GM18508 (cell line): ENCODE measurements around the gene LIPG.

Experiments
- ATAC-seq: cut with Tn5 transposase; IDR thresholded peaks from one replicate; pipeline ENCODE4 v1.9.1; 2021; ENCODE audit warnings: moderate number of reproducible peaks; ENCODE audit not compliant: insufficient read depth, unreplicated experiment

Gene LIPG

DNA sequence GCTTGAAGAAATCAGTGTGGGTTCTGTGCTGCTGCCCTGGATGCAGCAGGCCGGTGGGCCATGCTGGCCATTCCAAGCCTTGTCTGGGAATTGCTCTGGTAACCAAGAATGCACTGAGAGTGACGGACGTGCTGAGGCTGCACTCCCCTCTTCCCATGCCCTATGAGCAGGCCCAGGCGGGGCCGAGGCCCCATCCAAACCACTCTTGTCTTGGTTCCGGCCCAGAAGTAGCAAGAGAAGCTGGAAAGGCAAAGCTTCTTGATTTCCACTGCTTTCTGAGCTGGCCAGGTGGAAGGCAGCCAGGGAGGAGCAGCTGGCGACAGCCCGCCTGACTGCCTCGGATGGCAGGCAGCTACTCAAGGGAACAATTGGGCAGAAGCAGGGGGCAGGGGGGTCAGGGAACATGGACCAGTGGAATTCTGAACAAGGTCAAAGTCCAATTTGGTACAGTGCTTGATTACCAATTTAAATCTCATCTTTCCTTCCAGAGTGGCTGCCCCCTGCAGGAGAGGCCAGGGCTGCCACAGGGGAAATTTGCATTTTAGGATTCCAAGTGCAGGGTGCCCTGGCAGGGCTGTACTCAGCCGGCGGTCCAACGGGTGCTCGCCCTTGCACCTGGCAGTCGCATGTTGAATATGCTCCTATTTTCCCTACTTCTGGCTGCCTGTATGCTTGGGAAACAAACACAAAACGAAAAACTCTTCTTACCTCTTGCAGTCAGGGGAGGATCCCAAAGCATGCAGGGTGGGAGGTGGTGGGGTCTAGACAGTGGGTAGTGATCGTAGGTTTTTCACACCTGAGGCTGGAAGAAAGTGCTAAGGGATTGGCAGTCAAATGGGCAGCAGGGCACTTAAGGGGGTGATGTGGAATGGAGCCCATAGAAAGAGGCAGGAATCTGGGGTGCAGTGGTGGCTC lies 67.3 kb downstream of the LIPG start:
- no peak for ATAC-seq

DNA sequence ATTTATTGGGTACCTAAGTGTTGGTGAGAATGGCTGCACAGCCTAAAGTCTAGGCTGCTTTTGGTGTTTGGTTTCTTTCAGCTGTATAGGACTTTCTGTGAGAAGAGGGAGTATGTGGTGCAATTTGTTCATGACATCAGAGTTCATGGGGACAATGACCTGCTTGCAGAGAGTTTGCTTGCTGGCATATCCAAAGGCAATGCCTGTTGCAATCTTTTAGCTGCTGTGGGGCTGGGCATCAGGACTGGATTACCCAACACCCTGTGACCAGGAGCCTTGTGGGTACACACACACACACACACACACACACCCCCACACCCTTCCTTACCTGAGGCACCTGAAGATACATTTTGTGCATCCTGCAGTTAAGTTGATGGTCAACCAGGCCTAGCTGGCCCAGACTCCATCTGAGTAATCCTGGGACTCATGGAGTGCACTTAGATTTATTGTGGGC lies 68.4 kb downstream of the LIPG start:
- ATAC-seq = no peak

DNA sequence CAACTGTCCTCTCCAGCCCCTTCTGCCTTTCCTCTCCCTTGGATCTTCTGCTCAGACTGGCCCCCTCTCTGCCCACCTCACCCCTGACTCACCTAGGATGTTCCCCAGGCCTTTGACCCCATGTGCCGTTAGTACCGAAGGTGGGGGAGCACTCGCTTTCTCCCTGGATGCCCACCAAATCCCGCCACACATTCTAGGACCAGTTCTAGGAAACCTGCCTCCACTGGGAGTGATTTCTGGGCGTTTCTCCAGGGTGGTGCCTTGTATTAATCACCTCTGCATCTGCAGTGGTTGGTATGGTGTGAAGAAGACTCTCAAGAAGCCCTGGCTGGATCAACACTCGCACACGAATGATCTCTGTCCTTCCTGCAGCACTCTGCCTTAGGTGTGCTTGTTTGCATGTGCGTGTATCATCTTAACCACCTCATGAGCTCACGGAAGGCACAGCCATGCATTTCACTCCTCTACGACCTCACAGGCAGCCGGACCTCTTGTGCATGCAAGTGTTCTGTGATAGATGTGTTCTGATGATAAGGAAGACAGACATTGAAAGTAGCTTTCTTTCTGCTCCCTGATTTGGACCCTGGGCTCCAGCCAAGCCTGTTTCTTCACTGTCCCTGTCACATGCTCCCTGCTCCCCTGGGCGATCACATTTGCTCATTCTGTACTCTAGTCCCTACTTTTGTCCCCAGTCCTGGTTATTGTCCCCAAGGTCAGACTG lies 69.4 kb downstream of the LIPG start:
- ATAC-seq = no peak

DNA sequence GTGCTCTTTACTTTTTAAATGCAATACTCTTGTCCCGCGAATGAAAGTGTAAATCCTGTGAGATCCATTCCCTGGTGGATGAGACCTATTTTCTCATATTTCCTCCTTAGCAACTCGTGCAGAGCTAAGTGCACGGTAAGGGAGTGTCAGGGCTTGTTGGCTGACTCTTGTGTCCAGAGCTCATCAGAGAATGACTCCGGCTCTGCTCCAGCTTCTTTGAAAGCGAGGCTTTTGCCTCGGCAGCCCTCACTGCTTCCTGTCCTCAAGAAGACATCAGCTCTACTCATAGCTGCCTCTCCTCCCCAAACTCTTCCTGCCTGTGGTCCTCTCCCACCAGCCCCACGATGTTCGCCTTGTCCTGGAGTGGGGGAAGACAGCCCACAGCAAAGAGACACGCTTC lies 70.7 kb downstream of the LIPG start:
- no peak for ATAC-seq

DNA sequence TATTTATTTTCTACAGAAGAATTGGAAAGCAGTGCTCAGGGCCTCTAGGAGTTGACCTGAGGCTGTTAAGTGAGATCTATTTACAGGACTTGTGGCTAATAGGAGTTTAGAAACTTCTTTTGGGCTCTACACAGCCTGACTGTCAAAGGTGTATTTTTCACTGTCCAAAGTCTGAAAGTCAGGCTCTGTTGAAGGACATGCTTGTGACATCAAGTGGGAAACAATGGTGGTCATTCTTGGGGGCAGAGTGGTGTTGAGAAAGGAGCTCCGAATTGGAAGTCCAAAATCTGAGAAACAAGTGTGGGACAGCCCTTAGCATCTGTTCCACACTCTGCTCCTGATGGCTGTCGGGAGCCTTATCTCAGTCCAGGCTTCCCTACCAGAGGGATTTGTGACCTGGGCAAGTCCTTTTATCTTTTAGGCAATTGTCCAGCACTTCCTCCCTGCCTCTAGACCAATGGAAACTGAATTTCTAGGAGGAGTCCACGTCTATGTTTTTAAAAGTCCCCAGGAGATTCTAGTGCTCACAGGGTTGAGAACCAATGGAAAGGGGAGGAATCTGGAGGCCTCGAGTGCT lies 76.4 kb downstream of the LIPG start:
- no peak for ATAC-seq

DNA sequence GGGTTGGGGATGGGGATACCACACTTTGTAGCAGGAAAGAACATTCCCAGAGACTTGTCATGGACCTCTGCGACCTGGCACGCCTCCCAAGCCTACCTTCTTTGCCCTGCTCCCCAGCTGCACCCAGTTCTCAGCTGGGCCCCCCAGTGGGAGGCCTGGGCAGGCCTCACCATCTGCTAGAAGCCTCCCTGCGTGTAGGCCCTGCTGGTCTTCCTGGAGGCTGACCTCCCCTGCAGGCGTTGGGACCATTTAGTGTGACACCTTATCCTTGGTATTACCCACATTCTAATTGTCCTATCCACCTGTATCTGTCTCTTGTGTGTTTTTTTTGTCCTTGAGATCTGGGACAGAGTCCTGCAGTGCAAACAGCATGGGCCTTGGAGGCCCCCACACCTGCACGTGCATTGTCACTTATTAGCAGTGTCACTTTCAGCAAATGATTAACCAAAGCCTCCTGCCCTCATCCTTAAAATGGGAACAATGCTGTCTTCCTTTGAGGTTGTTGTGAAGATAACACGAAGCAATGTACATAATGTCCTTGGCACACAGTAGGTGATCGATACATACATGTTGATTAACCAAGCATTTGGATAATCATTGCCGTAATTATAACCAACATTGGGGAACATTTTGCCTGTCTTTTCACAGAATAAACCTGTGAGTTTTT lies 77.2 kb downstream of the LIPG start:
- no peak for ATAC-seq

DNA sequence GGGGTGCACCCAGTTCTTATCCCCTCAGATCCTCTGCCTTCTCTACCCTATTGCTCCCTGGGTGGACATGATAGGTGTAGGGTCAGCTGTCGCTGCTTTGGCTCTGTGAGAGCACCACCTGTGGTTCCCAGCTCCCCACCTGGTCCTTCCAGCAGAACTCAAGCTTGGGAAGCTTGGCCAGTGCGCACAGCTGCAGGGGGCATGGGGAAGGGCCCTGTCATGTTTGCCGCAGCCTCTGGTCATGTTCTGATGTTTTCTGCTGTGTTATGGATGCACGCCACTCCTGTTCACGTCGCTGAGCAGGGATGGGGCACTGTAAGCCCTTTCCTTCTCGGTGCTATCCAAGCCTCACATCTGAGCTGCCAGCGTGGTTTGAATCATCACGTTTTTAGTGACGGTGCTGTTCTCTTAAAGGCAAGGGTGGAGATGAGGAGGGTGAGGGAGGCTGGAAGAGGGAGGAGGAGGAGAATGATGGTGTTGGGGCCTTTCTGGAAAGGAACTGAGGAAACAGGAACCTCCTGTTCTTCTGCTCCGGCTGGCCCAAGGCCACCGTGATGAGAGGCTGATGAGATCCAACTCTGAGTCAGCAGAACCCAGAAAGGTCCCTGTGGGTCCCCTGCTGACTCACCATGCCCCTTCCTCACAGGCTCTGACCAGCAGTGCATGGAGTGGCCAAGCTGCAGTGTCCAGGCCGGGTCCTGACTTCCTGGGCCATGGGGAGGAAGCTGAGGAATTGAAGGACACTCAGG lies 78.0 kb downstream of the LIPG start:
- no peak for ATAC-seq

DNA sequence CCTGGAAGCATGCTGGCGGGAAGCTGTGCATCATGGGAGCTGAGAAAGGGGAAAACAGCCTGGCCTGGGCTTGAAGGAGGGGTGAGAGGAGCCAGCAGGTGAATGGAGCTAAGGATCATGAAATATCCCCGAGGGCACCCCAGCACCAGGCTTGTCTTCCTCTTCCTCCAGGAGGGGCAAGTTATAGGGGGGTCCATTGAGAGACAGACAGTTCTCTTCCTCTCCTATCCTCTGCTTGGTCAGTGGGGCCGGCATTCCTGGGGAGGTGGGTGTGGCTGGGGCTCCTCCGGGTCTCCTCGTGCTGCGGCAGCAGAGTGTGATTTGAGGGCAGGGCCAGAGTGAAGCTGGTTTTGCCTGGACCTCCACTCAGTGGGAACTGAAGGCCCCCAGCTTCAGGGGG lies 78.9 kb downstream of the LIPG start:
- ATAC-seq = no peak

DNA sequence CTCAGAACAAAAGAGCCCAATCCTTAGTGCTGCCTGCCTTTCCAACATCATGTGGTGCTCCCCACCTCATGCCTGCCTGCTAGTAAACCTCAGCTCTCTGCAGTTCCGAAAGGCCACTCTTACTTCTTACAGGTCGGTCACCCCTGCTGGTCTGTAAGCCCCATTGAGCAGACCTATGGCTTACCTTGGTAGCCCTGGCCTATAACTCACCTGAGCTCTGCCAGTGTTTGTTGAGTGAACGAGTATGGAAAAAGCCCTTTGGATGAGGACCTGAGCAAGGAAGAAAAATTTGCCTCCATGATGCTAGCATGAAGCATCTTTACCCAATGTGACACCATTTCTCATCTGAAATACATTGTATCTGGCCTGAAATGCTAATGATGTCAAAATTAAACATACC lies 83.3 kb downstream of the LIPG start:
- ATAC-seq = no peak

DNA sequence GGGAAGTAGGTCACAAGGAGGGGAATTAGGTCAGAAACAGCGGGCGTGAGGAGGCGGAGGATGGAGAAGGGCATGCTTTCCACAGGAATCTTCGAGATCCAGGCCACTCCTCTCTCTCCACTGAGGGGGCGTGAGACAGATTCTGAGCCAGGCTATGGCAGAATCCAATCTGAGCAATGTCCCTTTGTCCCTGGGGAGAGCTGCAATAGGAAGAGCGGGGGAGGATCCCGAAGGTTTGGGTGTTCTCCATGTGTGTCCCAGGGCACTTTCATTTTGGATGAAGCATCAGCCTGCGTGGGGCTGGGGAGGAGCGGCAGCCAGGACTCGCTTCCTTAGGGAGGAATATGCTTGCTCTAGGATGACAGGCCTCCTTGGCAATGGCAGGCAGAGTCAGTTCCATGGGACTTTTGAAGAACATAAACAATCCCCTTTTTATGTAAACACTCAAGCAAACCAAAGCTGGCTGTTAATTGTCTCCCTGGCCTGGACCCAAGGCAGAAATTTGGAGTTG lies 84.0 kb downstream of the LIPG start:
- ATAC-seq = no peak

DNA sequence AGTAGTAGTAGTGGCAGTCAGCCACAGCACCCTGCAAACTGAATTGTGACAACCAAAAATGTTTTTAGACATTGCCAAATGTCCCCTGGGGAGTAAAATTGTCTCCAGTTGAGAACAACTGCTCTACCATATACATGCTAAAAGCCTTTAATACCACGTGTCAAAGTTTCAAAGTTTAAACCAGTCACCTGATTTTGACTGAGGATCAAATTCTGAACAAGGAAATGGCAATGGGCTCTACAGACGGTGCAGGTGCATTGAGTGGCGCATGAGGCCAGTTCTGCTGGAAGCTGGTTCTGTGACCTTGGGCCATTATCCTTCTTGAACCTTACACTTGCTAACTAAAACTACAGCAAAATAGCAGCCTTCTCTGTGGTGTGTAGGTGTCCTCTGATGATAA lies 85.0 kb downstream of the LIPG start:
- no peak for ATAC-seq

DNA sequence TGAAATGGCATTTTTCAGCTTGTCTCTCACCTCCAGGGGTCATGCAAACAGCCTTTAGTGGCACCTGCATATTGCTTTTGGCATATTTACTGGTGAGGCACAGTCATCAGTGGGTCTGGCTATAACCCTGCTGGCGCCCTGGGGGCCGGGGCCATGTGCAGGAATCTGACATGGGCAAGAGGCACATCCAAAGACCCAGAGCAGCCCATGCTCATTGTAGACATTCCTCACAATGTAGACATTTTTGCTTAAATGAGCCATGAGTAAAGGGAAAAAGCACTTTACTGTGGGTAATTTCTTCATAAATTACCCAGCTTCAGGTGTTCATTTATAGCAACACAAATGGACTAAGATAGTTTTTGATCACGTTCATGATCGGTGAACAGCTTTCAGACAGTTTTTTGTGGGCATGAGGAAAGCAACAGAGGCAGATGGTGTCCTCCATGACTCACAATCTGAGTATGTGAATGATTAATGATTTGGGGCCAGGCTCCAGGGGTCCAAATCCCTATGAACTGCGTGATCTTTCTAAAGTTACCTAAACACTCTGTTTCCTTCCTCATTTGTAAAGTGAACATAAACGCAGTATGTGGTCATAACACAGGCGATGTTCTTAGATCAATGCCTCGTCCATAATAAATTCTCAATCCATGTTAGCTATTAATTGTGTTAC lies 85.8 kb downstream of the LIPG start:
- ATAC-seq = no peak

DNA sequence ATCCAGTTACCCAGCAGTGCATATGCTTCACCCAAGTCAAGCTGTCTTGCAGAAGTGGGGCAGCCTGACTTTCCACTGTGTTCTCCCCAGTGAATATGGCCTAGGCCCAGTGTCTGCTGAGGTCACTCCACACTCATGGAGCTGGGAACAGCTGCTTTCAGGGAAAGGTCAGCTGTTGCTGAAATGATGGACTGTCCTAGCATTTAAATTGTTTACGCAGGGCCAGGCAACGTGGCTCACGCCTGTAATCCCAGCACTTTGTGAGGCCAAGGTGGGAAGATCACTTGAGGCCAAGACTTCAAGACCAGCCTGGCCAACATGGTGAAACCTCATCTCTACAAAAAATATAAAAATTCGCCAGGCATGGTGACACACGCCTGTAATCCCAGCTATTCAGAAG lies 86.5 kb downstream of the LIPG start:
- ATAC-seq = no peak
